SK-N-SH treated with all-trans-retinoic acid at 6 μM for 48 hours (cell line): ENCODE measurements around the gene MPG.

Experiments
- ATAC-seq: fragments of 200-7000 bp; cut with Tn5 transposase; 3 replicates; pipeline ENCODE4 v1.9.1; 2020; ENCODE audit warnings: mild to moderate bottlenecking, moderate library complexity
- ARNTL ChIP-seq: fragments of 450-650 bp; formaldehyde crosslinking; IDR thresholded peaks from 2 replicates; pipeline ENCODE4 v1.5.0; 2020; ENCODE audit warnings: low read depth, mild to moderate bottlenecking, moderate library complexity, borderline replicate concordance
- BACH2 ChIP-seq: fragments of 250-450 bp; sonication (Bioruptor Pico); IDR thresholded peaks from 2 replicates; pipeline ENCODE4 v1.9.0; 2021; ENCODE audit warnings: mild to moderate bottlenecking, borderline replicate concordance
- CREB5 ChIP-seq: fragments of 250-450 bp; sonication (Bioruptor Pico); IDR thresholded peaks from 2 replicates; pipeline ENCODE4 v1.5.1; 2020; ENCODE audit warnings: low read depth, mild to moderate bottlenecking, moderate library complexity
- CSDC2 ChIP-seq: fragments of 250-450 bp; sonication (Bioruptor Pico); IDR thresholded peaks from 2 replicates; pipeline ENCODE4 v1.5.0; 2020; ENCODE audit warnings: mild to moderate bottlenecking, moderate library complexity
- CSRNP3 ChIP-seq: fragments of 250-450 bp; sonication (Bioruptor Pico); IDR thresholded peaks from 2 replicates; pipeline ENCODE4 v1.5.1; 2021; ENCODE audit warnings: mild to moderate bottlenecking, moderate library complexity
- ESRRG ChIP-seq: fragments of 250-450 bp; sonication (Bioruptor Pico); IDR thresholded peaks from 2 replicates; pipeline ENCODE4 v1.6.1; 2021; ENCODE audit warnings: mild to moderate bottlenecking
- GLIS3 ChIP-seq: fragments of 250-450 bp; sonication (Bioruptor Pico); IDR thresholded peaks from 2 replicates; pipeline ENCODE4 v1.5.0; 2020; ENCODE audit warnings: mild to moderate bottlenecking, moderate library complexity
- ISL1 ChIP-seq: fragments of 250-450 bp; sonication (Bioruptor Pico); IDR thresholded peaks from 2 replicates; pipeline ENCODE4 v2.1.2; 2022; ENCODE audit warnings: mild to moderate bottlenecking, moderate library complexity
- PATZ1 ChIP-seq: fragments of 250-450 bp; sonication (Bioruptor Pico); IDR thresholded peaks from 2 replicates; pipeline ENCODE4 v1.8.0; 2020; ENCODE audit warnings: mild to moderate bottlenecking, moderate library complexity, borderline replicate concordance
- POU6F1 ChIP-seq: fragments of 250-450 bp; sonication (Bioruptor Pico); IDR thresholded peaks from 2 replicates; pipeline ENCODE4 v1.8.0; 2021; ENCODE audit warnings: low read depth, mild to moderate bottlenecking, moderate library complexity, borderline replicate concordance
- PPARA ChIP-seq: fragments of 250-450 bp; sonication (Bioruptor Pico); IDR thresholded peaks from 2 replicates; pipeline ENCODE4 v1.5.0; 2020; ENCODE audit warnings: mild to moderate bottlenecking, borderline replicate concordance
- RARB ChIP-seq: fragments of 250-450 bp; sonication (Bioruptor Pico); IDR thresholded peaks from 2 replicates; pipeline ENCODE4 v1.8.0; 2021; ENCODE audit warnings: mild to moderate bottlenecking, moderate library complexity
- SNAI2 ChIP-seq: fragments of 250-450 bp; sonication (Bioruptor Pico); IDR thresholded peaks from 2 replicates; pipeline ENCODE4 v1.5.0; 2020; ENCODE audit warnings: mild to moderate bottlenecking, moderate library complexity
- TCF4 ChIP-seq: fragments of 250-450 bp; sonication (Bioruptor Pico); IDR thresholded peaks from 2 replicates; pipeline ENCODE4 v1.8.0; 2021; ENCODE audit warnings: mild to moderate bottlenecking, moderate library complexity, borderline replicate concordance
- TOX ChIP-seq: fragments of 250-450 bp; sonication (Bioruptor Pico); IDR thresholded peaks from 2 replicates; pipeline ENCODE4 v1.8.0; 2021; ENCODE audit warnings: mild to moderate bottlenecking, moderate library complexity, borderline replicate concordance
- TSHZ2 ChIP-seq: fragments of 250-450 bp; sonication (Bioruptor Pico); IDR thresholded peaks from 2 replicates; pipeline ENCODE4 v1.5.0; 2020; ENCODE audit warnings: mild to moderate bottlenecking, moderate library complexity
- ZC3H10 ChIP-seq: fragments of 250-450 bp; sonication (Bioruptor Pico); IDR thresholded peaks from 2 replicates; pipeline ENCODE4 v1.5.1; 2021; ENCODE audit warnings: mild to moderate bottlenecking, moderate library complexity
- ZFP3 ChIP-seq: fragments of 250-450 bp; sonication (Bioruptor Pico); IDR thresholded peaks from 2 replicates; pipeline ENCODE4 v1.5.0; 2020; ENCODE audit warnings: mild to moderate bottlenecking, moderate library complexity
- ZFP30 ChIP-seq: fragments of 450-650 bp; formaldehyde crosslinking; IDR thresholded peaks from 2 replicates; pipeline ENCODE4 v1.5.0; 2022; ENCODE audit warnings: mild to moderate bottlenecking, moderate library complexity
- ZNF565 ChIP-seq: fragments of 450-650 bp; formaldehyde crosslinking; conservative IDR thresholded peaks from 2 replicates; pipeline ENCODE4 v1.5.0; 2020; ENCODE audit warnings: low read depth, mild to moderate bottlenecking, moderate library complexity
- ZNF70 ChIP-seq: fragments of 450-650 bp; formaldehyde crosslinking; IDR thresholded peaks from 2 replicates; pipeline ENCODE4 v1.5.0; 2020; ENCODE audit warnings: mild to moderate bottlenecking, moderate library complexity
- ZNF8 ChIP-seq: fragments of 450-650 bp; formaldehyde crosslinking; IDR thresholded peaks from 2 replicates; pipeline ENCODE4 v1.5.0; 2020; ENCODE audit warnings: mild to moderate bottlenecking, moderate library complexity

MPG gene

GRCh38 chr16:116015-116414, 38.0 kb downstream of the MPG start (continued):
- no peak for TF ChIP-seq BACH2 (CRISPR knock-in tag)
- TF ChIP-seq, all 23 proteins: peak for 0

- TF ChIP-seq ZNF565 (CRISPR knock-in tag) (no peak), ISL1 (CRISPR knock-in tag) (no peak), CREB5 (CRISPR knock-in tag) (no peak), ZNF8 (CRISPR knock-in tag) (no peak), ZC3H10 (no peak), RARB (CRISPR knock-in tag) (no peak), CSRNP3 (CRISPR knock-in tag) (no peak), BACH2 (CRISPR knock-in tag) (no peak)
- TF ChIP-seq, all 23 proteins: peak for 0
- peak; percentile 85 for ATAC-seq
These were observed 39.6 kb downstream of the MPG start for GRCh38 chr16:117379-118365.

- TF ChIP-seq ARNTL (CRISPR knock-in tag) (no peak), ZC3H10 (no peak), RARB (CRISPR knock-in tag) (no peak), TCF4 (CRISPR knock-in tag) (no peak), TSHZ2 (CRISPR knock-in tag) (no peak), SNAI2 (CRISPR knock-in tag) (no peak), CSDC2 (no peak), ZNF8 (CRISPR knock-in tag) (no peak), PPARA (CRISPR knock-in tag) (no peak), CREB5 (CRISPR knock-in tag) (no peak), ZFP30 (CRISPR knock-in tag) (no peak), ESRRG (CRISPR knock-in tag) (no peak), POU6F1 (no peak), ZNF70 (CRISPR knock-in tag) (no peak), CSRNP3 (CRISPR knock-in tag) (no peak), ZFP3 (CRISPR knock-in tag) (no peak), ZNF565 (CRISPR knock-in tag) (no peak), TOX (CRISPR knock-in tag) (no peak), PATZ1 (CRISPR knock-in tag) (no peak), GLIS3 (no peak)
- ATAC-seq = no peak
These were observed 40.8 kb downstream of the MPG start for GRCh38 chr16:118857-119256.
